GM12891 (cell line): ENCODE measurements around the gene ABHD8.

ENCODE experiments used
- POLR2A ChIP-seq: IDR thresholded peaks from 2 replicates; pipeline ENCODE4 v1.6.1; 2011; ENCODE audit warnings: low read depth, low read length, control low read depth
- SPI1 ChIP-seq: IDR thresholded peaks from 2 replicates; pipeline ENCODE4 v1.6.1; 2011; ENCODE audit warnings: low read depth, low read length, control low read depth

DNA sequence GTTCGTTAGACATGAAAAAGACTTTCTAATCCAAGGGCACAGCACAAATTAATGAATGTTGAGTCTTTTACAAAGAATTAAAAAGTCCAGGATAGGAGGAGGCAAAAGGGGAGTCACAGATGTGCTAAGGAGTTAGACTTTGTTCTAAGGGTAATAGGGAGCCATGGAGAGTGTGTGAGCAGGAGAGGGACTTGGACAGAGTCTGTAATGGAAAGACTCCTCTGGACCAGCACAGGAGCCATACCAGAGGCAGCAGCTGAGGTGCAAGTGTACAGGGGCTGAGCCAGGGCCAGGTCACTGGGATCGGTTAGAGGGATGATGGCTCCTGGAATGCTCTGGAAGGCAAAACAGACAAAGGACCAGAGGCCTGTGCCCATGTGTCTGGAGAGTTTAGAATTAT is 44.7 kb upstream of the ABHD8 start:
- TF ChIP-seq SPI1, result no peak
- TF ChIP-seq POLR2A, result no peak
